Activated CD4-positive, CD25-positive, alpha-beta regulatory T cell treated with anti-CD3 and anti-CD28 coated beads, Interleukin-2, amount 50 U/mL, for 24 hours (primary cell): ENCODE measurements around the gene TSKU.

ENCODE experiments used
- ATAC-seq, 2 donors: fragments of 150-1000 bp; cut with Tn5 transposase; one replicate each; pipeline ENCODE4 v1.10.0; 2021; ENCODE audit warnings: mild to moderate bottlenecking in 1 of 2, moderate library complexity in 1 of 2

Gene TSKU

DNA sequence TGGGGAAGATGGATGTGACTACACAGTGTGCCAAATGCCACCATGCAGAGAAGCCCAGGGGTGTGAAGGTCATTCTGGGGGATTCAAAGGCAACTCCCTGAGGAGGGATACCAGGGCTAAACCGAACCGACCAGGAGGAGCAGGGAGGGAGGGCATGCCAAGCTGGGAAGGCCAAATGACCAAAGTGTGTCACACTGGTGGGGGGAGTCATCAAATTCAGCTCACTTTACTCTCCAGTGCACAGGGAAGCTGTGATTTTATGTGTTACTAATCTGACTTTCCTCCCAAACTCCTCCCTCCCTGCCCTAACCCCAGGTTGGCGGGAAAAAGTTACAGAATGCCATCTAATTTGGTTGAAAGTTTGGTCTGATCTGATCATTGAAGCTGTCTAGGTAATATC is 29.7 kb upstream of the TSKU start:
- ATAC-seq = no peak

DNA sequence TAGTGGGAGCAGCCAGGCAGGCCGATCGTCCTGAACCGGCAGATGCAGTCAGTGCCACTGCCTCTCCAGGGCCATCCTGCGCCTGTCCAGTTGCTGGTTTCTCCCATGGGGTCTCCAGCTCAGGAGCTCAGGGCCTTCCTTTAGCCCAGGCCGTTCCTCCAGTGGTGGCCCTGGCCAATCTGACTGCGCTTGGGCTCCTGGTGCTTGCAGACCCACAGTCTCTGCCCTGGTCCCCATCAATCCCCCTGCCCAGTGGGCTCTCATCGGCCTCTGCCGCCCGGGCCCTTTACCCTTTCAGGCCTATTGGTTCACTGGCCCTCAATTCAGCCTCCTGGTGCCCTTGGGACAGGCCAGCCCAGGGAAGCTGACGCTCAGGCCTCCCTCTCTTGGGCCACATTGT is 29.2 kb upstream of the TSKU start:
- no peak for ATAC-seq

DNA sequence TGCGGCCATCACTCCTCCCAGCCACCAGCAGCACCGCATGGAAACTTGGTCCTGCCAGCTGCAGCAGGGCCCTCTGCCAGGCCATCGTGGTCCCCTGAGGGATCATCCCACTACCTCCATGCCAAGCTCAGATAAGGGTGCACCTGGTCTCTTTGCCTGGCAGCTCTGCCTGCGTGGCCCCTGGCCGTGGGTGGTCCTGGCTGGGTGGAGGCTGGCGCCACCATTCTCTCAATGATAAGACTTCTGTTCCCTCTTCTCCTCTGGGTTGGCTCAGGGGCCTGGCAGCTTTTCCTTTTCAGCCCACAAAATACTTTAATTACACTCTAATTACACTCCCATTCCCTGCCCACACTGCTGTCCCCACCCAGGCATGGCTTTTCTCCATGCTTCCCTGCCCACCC is 26.8 kb upstream of the TSKU start:
- ATAC-seq = no peak

DNA sequence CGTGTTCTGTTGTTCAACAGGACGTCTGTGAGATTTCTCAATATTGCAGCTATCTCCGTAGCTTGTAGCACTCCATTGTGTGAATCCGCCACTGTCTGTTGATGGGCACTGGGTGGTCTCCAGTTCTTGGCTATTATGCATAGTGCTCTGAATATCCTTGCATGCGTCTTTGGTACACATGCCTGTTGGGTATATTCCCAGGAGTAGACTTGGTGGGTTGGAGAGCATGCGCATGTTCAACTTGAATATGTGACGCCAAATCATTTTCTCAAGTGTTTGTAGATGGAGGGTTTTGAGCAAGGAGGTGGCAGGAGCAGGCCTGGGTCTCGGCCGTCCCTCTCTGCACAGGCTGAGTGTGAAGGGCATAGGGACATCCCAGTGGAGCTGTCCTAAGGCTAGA is 24.8 kb upstream of the TSKU start:
- no peak for ATAC-seq

DNA sequence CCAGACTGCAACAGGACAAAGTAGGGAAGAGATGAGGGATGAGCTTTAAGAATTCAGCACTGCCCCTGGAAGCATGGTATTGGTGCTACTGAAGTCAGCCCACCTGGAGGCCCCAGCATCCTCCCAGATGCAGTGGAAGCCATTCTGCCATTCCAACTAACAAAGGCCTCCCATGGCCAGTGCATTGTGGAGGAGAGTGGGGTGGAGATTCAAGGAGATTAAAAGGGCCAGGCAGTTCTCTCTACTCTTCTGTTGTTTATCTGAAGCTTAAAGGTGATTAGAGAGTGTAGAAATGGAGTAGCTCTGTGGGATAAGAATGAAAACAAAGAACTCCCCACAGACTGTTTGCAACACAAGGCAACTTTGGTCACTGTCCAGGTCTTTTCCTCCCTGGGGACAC is 24.1 kb upstream of the TSKU start:
- ATAC-seq = no peak

DNA sequence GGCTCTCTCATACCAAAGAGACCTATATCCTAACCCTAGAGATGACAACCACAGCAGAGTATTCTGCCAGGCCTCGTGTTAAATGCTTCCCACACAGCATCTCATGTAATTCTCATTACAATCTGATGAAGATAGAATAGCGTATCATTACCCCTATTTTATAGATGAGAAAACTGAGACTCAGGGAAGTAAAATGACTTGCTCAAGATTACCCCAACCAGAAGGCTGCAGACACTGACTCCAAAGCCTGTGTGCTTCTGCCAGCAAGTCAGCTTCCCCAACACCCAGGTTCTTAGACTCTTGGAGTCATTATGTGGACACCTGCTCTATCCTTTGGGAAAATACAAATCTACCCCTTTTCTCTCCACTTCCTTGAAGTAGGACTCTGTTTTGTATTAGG is 23.6 kb upstream of the TSKU start:
- no peak for ATAC-seq

DNA sequence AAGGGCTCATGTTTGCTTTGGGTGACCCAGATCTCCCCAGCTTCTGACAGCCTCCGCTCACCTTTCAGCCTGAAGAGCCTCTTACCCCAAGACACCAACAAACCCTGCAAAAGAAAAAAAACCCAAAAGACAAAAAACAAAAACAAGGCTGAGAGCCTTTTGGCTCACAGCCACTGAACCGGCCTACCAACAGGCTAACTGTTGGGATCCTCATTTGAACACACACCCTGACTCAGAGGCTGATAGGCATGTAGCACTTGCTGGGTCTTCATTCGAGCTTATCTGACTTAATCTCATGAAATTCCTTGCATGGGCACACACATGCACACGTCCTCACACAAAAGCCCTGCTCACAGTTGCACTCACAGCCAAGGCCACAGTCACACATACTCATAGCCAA is 22.9 kb upstream of the TSKU start:
- no peak for ATAC-seq

DNA sequence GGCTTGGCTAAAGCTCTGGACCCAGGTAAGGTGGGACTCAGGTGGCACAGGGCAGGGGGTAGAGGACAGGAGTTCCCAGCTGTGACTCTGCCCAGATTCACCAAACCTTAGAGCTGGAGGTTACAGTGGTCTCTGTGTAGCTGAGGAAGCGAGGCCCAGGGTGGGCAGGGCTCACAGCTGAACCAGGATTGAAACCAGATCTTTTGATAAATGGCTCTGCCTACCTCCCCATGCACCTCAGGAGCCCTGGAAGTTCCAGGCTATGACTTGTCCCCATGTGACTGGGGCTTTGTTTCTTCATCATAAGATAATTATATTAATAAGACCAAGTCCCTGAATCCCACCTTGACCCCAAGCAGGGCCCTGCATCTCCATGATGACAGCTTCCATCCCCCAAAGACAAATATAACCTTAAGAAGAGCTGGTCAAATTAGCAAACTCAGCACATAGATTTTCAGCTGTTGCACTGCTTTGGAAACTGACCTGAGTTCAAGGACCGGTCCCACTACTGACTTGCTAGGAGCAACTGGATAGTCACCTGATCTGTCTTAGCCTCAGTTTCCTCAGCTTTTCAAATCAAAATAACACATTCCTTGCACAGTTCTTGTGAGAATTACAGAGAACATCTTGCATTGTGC is 21.3 kb upstream of the TSKU start:
- ATAC-seq = no peak

DNA sequence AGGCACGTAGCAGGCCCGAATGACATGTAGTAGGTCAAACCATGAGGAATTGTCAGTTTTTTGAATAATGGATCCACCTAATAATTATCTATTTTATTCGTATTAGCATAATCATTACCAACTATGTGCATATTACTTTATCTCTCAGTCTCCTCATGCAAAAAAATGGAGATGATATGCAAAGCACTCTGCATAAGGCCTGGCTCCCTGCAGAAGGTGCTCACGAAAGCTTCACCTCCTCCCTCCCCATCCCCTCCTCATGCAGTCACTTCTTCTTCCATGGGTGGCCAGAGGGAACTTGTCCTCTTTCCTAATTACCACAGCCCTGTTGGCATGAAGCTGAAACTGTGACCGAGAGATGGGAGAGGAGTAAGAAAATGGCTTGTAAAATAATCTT is 20.8 kb upstream of the TSKU start:
- no peak for ATAC-seq

DNA sequence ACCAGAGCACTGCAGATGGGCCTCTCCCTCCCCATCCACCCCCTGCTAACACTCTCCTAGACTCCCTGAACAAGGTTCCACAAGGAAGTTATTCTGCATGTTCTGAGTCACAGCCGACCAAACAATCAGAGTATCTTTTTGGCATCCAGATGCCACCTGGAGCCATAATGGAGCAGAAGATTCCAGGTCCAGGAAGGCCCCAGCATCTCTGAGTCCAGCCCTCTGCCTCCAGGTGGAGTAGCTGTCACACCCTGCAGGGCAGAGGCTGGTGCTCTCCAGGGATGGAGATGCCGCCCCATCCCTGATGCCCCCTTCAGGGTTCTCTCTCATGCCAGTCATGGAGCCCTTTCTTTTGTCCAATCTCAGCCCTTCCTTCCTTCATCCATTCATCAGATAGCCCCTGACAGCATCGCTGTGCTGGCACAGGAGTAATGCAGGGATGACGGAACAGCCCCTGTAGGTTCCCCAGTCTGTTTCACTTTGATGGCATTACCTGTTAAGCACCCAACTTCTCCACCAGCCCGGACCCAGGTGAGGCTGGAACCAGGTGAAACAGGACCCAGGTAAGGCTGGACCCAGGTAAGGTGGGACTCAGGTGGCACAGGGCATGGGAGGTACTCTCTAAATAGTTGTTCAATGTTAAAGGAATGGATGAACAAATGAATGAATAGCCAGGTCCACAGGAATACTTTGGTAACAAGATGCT is 20.1 kb upstream of the TSKU start:
- no peak for ATAC-seq

DNA sequence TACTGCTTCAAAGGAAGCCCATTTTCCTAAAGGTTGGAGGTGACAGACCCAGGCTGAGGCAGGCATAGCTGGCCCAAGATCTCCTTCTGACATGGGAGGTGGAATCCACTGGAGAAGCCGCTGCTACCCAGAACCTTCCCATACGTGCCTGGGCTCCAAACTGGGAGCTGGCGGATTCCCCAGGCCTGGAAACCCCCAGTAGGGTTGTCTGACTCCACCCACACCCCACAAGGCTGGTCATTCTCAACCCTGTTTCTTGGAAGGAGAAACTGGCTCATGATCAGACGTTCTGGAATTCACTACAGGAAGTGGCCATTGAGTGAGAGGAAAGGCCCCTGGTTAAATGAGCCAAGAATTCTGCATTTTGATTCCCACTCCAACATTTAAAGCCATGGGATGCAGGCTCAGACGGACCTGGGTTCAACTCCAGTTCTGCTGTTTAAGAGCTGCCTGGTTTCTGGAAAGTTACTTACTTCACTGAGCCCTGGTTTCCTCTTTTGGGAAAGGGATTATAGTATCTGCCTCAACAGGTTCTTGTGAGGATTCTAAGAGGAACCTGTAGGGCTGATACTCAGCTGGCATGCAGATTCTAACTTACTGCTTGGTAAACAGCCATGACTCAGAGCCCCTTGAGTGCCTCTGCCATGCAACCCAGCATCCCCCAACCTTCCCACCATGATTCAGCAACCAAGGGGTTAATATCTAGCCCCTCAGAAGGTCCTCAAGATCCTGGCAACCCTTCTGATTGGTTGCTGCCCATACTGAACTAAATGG is 19.4 kb upstream of the TSKU start:
- ATAC-seq = no peak

DNA sequence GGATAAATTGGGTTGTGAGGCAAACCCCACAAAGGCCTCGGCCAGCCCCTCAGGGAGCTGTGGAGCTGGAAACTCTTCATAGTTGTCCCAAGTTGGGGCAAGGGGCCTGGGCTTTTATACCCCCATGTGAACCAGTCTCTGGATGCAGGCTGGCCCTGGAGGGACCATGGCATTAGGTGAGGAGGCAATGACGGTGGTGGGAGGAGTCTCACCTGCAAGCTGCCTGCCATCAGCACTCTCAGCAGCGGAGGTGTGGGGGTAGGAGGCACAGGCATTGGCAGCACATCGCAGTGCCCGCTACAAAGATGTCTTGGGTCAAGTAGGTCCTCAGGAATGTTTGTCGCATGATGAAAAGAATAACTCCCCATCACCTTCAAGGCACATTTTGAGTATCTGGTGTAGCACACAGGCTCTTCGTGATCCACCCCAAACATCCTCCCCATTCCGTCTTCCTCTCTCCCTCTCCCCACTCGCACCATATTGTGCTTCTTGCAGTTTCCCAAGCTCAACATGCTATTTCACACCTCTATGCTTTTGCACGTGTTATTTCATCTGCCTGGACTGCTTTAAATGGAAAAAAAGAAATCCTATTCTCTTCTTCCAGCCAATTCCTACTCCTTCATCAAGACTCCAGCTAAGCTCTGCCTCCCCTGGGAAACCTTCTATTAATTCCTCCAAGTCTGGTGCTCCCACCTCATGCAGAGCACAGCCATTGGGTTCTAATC is 18.1 kb upstream of the TSKU start:
- ATAC-seq = no peak

DNA sequence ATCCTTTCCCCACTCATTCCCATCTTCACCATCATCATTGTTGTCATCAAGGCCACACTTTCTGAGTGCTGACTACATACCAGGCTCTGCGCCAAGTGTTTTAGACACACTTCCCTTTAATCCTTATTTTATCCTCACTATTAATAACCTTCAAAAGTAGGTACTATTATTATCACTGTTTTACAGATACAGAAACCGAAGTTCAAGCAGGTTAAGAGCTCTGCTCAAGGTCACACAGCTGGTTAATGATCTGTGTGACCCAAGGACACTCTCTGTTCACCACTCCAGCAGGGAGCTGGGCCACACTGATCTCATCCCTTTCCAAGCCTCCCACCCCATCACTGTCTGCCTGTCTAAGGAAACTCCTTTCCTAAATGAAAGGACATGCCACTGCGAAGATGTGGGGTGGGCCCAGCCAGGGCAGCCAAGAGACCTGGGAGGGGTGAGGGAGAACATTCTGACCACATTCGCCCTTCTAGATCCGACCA is 17.2 kb upstream of the TSKU start:
- no peak for ATAC-seq

DNA sequence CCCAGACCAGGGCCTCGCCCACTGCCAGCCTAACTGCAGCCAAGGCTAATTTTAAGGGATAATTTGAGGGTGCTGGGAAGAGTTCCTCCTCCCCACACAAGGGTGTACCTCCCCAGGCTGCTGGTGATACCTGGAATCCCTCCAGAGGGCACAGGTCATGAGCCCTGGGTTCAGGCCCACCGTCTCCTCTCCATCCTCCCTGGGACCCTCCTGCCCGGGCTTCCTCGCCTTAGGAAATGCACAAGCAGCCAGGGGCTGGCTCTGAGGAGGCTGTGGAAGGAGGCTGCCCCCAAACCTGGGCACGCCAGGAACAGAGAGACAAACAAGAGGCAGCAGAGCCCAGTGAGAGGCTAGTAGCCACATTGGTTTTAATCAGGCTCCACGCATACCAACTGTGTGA is 16.6 kb upstream of the TSKU start:
- no peak for ATAC-seq

DNA sequence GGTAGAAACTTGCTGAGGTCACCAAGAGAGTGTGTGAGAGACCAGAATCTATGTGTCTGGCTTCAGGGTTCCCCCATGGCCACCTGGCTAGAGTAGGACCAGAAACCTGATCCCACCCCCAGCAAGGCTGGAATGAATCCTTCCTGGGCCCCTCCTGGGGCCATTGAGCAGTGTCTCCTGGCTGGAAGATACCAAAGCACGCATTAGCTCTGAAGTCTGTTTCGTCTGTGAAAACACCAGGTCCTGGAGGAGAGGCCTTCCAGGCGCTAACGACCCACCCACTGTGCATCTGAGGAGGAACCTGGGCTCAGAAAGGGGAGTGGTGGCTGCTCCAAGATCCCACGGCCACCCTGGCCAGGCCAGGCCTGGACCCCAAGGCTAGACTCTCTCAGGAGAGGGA is 15.5 kb upstream of the TSKU start:
- ATAC-seq = no peak

DNA sequence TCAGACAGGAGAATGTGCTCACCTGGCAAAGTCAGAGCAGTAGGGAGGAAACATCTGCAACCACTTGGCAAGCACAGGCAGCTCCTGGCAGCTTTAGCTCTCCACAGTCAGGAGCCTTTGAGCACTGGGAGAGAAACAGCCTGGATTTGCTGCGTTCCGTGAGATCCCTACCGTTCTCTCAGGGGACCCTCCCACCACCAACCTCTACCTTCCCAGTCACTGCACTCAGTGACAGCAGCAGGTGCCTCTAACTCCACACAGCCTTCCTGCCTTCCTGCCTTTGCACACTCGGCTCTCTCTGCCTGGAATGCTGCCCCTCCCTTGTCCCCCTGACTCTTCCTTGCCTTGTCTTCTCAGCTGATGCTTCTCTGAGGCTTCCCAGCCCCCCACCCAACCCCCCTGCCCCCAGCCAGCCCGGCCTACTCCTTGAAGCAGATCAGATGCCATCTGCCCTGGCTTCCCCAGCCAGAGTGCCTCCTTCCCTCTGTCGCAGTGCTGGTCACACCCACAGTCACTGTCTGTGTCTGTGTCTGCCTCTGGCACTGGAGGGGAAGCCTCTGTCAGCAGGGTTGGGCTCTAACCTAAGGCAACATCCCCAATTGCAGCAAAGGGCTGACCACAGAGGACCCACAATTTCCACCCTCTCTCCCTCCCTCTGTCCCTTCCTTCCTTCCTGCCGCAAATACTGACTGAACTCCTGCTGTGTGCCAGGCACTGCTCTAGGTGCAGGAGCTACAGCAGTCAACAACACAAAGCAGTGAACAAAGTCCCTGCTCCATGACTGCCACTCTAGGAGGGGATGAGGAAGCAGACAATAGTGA is 14.9 kb upstream of the TSKU start:
- no peak for ATAC-seq

DNA sequence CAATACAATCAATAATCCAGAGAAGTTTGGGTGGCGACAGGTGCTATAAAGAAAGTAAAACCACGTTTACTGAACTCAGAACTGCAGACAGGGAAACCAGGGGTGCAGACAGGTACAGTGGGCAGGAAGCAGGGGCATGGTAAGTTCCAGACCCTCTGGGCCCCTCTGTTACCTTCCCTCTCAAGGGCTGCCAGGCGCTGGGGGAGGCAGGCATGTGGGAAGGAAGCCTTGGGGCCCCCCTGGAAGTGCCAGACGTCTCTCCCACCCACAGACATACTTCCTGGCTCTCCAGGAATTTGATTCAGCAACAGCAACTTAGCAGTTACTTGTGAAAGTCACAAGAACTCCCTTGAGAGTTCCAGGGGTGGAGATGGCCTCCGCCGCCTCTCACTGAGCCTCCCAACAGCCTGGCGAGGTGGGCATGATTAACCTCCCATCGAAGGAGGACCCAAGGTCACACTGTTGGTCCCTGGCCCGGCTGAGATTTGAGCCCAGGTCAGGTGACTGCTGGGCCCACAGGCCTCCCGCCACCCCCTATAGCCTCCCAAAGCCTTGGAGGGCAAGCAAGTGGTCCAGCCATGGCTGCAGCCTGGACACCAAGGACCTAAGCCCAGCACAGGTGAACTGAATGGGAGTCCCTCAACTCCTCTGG is 14.1 kb upstream of the TSKU start:
- ATAC-seq = no peak

DNA sequence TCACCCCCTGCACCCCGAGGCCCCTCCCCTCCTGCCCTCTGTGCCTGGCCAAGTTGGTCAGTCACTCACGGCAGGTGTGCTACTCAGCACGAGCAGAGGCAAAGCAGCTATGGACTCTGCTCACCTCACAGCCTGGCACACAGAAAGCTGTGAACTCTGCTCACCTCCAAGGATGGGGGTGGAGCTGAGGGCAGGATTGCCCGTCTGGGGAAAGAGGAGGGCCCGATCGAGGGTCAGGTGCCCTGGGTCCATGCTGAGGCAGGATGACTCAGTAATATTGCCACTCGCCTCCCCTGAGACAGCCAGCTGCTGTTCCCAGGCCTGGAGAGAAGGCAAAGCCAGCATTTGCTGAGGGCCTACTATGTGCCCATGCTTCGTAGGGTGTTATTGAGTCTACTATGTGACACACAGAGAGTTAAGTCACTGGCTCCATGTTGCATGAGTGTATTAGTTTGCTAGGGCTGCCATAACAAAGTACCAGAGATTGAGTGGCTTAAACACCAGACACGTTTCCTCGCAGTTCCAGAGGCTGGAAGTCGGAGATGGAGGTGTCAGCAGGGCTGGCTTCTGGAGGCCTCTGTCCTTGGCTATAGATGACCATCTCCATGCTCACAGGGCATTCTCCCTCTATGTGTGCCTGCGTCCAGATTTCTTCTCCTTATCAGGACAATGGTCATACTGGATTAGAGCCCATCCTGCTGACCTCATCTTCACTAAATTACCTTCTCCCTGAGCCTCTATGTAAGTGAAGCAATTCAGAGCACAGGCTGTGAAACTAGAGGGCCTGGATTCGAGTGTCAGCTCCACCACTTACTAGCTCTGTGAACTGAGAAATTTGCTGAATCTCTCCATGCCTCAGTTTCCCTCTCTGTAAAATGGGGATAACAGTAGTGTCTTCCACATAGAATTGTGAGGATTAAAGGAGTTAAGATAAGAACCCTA is 13.2 kb upstream of the TSKU start:
- no peak for ATAC-seq

DNA sequence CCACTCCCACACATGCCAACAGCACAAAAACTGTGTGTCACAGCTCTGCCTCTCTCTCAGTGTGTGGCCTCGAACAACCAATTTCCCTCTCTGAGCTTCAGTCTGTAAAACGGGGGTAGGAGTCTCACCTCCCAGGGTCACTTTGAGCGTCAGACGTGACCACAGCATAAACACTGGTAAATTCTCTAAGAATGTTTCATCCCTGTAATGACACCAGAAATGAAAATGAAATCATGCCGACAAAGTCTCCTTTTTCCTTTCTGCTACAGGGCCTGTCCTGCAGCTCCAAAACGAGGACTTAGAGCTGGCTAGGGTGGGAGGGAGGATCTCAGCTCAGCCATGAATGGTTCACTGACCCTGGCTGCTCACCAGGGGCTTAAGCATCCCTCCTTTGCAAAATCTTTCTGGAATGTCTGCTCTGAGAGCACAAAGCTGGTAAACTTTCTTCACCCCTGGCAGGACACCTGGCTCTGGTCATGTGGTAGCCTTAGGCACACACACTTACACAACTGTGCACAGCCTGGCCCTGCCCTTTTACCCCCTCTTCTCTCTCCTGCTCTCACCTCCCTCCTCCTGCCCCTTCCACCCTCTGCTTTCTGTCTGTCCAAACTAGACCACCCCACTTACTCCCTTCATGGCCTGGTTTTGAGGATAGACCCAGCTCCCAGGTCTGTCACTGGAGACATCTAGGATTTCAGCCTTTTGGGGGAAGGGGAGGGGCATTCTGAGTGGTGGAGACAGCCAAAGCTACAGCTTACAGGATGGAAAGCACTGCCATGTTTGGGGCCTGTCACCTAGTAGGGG is 12.3 kb upstream of the TSKU start:
- no peak for ATAC-seq
